Stomach (tissue), 4 donors: ENCODE results near the gene SARDH.

ENCODE experiments used
- CTCF ChIP-seq, 7 experiments: fragments of 450-650 bp in 4 of 7; fragments of 200-600 bp in 3 of 7; sonication (generic) in 3 of 7; IDR thresholded peaks; one replicate each; pipeline ENCODE4 v1.5.1; 2016 to 2019; ENCODE audit warnings: antibody characterized with exemption in 7 of 7, control low read depth in 2 of 7, mild to moderate bottlenecking in 1 of 7
- POLR2A ChIP-seq, 4 donors: fragments of 450-650 bp; IDR thresholded peaks; one replicate each; pipeline ENCODE4 v1.6.1; 2016; ENCODE audit warnings: antibody characterized with exemption in 4 of 4, control low read depth in 2 of 4, mild to moderate bottlenecking in 1 of 4, moderate library complexity in 1 of 4

- TF ChIP-seq CTCF (IDR thresholded peaks at IDR 0.05): no peak
- TF ChIP-seq POLR2A (IDR thresholded peaks at IDR 0.05): no peak
These were observed 23.6 kb upstream of the SARDH start for GRCh38 chr9:133761641-133762248.
